ENCODE results near the gene CXCR5.

DNA sequence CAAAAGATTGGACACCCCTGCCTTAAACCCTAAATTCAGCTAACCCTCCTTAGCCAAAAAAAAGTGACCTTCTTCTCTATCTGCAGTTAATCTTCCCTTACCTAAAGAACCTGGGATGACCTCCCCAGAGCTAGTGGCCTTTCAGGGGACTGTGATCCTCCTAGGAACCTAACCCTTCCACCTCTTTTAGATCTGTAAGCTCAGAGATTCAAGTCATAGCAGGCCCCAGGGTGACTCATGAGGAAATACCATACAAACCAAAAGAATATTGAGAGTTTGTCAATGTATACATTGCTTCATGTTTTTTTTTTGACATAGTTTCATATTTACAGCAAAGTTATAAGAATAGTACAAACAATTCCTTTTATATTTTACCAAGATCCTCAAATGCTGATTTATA, 38.3 kb upstream of the CXCR5 start:
- no peak for TF ChIP-seq EZH2 (IDR thresholded peaks at IDR 0.05; ENCODE audit: borderline replicate concordance, low read length)
- TF ChIP-seq, protein P1, sequence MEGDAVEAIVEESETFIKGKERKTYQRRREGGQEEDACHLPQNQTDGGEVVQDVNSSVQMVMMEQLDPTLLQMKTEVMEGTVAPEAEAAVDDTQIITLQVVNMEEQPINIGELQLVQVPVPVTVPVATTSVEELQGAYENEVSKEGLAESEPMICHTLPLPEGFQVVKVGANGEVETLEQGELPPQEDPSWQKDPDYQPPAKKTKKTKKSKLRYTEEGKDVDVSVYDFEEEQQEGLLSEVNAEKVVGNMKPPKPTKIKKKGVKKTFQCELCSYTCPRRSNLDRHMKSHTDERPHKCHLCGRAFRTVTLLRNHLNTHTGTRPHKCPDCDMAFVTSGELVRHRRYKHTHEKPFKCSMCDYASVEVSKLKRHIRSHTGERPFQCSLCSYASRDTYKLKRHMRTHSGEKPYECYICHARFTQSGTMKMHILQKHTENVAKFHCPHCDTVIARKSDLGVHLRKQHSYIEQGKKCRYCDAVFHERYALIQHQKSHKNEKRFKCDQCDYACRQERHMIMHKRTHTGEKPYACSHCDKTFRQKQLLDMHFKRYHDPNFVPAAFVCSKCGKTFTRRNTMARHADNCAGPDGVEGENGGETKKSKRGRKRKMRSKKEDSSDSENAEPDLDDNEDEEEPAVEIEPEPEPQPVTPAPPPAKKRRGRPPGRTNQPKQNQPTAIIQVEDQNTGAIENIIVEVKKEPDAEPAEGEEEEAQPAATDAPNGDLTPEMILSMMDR (conservative IDR thresholded peaks at IDR 0.05 in 1 of 2, IDR thresholded peaks at IDR 0.05 in 1 of 2; ENCODE audit: extremely low read depth in 1 of 2, insufficient read depth in 1 of 2, low read depth in 1 of 2, low read length in 2 of 2): no peak

All from mammary epithelial cell (primary cell).